ENCODE data around the gene MARCHF11.

- no peak for TF ChIP-seq POLR2A (IDR thresholded peaks at IDR 0.05; ENCODE audit: low read depth, low read length)
- no peak for TF ChIP-seq TAF1 (IDR thresholded peaks at IDR 0.05; ENCODE audit: borderline replicate concordance, low read depth, low read length)
Measured at GRCh38 chr5:16090270-16090669, 89.3 kb downstream of the MARCHF11 start.
